ENCODE data around the gene HS1BP3.

- no peak for TF ChIP-seq EZH2 (IDR thresholded peaks at IDR 0.05; ENCODE audit: insufficient read depth, low read length)
- TF ChIP-seq CTCF (IDR thresholded peaks at IDR 0.05; ENCODE audit: insufficient read depth, low read depth, low read length) = no peak
Measured at GRCh38 chr2:20635113-20635510, 15.8 kb downstream of the HS1BP3 start.

Data from astrocyte (in vitro differentiated cells and primary cell).